Esophagus mucosa (tissue), 1 donor: Measurements from ENCODE around the gene PER1. TPM values are rescaled to one million over a fixed set of nuclear protein-coding genes. Genes with fewer than 3 reads are reported as not detected.

Experiments
- ATAC-seq: fragments of 200-7000 bp; cut with Tn5 transposase; one replicate; pipeline ENCODE4 v1.9.1; 2020
- total RNA-seq: library from RNA; stranded (reverse); gene quantifications from one replicate; pipeline ENCODE4 v1.2.4, GENCODE V29; 2023
- donor health status: DM: yes; HTN: yes; CAD: no.

The PER1 gene
- total RNA-seq, 1 donor from 2014 or later = 65.0 TPM

DNA sequence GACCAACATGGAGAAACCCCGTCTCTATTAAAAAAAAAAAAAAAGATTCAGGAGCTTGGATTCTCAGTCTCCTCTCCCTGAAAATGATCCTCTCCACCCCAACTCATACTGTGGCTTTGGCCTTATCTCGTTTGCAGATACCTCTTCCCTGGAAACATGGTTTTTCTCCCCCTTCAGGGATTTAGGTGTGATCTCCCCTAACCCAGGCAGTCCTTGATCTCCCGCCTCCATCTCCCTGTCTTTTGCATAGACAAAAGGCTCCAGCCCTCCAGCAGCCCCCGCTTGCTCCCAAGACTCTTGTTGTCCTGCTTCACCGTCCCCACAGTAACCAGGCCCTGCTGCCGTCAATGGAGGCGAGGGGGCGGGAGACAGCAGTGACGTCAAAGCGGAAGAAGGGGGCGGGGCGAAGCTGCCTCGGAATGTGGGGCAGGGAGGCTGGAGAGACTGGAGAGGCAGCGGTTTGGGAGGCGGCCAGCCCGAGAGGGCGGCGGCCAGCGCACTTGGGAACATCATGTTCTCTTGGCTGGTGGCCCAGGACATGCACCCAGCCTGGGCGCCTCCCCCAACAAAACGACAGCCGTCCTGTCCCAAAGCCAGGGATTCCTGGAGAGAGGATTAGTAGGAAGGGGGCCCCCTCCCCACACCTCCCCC lies 1.9 kb upstream of the PER1 start:
- ATAC-seq = peak; percentile 49

DNA sequence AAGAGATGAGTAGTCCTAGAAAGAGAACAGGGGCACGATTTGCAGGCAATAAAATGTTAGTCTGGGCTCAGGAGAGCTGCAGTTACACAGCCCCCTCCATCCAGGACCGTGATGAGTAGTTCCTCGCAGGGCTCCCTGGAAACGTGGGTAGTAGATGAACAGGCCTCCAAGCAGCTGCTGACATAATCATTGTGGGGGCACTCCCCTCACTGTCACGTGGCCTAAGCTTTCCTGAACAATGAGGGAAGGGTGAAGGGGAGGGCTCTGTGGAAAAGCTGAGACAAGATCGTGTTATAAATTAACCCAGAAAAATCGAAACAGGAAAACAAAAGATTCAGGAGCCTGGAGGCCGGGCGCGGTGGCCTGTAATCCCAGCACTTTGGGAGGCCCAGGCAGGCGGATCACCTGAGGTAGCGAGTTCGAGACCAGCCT lies 1.3 kb upstream of the PER1 start:
- ATAC-seq = peak; percentile 35

DNA sequence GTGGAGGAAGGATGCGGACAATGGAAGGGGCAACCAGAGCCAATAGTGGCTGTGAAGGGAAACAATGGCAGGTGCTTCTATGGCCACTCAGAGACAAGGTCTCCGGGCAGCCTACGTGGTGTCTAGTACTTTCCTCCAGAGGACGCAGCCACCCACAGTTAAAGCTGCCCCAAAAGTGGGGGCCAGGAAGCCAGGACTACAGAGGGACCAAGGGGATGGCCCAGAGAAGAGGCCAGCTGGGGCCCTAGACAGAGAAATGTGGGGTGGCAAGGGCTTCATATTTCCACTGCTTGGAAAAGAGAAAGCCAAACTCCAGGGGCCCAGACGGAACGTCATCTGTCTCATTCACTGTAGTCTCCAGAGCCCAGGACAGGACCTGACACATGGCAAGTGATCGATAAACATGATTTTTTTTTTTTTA lies 837 bp upstream of the PER1 start:
- ATAC-seq = no peak

DNA sequence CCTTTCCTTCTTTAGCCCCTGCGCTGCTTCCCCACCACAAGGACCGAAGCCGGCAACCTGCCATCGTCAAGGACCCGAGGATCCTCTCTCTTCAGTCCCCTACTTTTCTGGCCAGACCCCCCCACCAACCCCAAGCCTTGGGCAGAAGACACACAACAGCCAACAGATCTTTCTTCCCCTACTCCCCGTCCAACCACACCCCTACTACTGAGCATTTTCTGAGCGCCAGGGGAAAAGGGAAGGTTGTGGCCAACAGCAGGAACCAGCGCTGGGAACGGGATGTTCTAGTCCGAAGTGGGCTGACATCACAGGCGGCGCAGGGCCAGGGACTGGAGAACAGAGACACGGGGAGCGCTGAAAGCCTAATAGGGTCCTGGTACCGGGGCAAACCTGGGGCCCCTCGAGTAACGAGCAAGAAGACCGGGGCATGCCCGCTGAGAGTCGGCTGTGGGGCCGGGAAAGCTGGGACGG lies 528 bp downstream of the PER1 start:
- ATAC-seq = peak; percentile 2

DNA sequence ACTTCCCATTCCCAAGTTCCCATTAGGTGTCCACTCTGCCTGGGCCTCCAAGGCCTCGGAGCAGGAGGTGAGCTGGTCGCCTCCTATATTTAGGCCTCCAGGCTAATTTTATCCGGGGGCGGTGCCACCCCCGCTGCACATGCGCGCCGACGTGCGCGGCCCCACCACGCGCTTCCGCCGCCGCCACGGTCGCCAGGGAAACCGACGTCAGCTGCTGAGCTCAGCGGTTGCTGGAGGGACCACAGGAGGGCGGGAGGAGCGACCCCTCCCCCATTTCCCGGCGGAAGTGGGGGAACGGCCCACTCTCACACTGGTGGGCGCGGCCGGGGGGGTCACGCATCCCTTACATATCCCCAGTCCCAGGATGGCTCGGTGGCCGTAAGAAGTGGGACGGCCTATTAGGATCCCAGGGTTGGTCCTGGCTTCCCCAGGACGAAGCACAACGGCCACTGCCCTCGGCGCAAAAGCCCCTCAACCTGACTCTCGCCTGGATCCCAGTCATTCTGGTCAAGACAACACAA lies 1.0 kb downstream of the PER1 start:
- ATAC-seq = peak; percentile 0

DNA sequence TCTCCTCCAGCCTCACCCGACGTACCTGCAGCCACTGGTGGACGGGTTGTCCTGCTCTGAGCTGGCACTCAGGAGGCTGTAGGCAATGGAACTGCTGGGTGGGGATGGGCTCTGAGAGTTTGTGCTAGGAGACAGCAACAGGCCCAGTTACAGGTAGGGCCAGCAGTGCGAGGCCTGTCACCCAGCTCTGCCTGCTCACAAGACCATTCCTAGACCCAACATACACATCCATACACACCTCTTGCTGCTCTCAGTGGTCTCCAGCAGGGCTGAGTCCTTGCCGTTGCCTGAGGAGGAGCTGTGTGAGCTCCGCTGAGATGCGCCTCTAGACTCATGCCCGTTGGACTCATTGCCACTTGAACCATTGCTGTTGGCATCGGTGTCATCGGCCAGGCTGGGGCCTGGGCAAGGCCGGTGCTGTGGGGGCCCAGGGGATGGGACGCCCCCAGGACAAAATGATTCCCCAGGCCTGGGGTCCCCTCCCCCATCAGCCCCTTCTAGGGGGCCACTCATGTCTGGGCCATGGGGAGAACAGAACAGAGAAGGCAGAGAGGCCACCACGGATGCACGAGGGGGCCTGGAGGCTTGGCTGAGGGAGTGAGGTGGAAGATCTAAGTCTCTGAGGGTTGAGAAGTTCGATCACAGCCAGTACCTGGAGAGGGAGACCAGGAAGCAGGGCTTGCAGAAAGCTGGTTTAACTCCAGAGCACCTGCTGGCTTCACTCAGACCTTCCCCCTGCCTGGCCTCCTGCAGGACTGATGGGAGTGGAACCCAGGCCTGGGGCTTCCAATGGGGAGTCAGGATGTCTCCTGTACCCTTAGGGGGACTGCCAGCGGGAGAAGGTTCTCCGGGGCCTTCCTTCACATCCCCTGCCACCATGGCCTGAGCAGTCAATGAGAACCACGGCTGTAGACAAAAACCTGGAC lies 1.7 kb downstream of the PER1 start:
- ATAC-seq = no peak

DNA sequence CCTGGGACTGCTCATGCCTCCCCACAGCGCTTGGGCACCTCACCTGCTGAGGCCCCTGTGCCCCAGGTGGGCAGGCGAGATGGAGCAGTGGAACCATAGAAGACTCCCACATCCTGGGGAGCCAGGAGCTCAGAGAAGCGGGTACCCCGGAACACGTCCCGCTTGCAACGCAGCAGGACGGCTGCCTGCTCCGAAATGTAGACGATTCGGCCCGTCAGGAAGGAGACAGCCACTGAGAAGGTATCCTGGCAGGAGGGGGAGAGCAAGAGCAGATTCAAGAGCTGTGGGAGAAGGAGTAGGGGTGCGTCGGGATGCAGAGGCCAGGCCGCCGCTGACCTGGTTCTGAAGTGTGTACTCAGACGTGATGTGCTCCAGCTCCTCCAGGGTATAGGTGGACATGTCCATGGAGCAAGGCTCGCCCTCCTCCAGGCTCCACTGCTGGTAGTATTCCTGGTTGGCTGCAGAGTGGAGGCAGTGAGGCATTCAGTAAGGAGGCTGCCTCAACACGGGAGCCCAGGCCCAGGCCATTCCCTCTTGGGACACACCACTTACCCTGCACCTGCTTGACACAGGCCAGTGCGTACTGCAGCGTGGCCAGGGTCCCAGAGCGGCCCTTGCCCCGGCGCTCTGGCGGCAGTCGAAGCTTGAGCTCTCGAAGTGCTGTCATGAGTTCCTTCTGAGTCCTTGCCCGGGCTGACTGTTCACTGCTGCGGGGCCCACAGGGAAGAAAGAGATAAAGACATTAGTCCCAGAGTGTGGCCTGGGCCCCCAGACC lies 2.6 kb downstream of the PER1 start:
- ATAC-seq = no peak

DNA sequence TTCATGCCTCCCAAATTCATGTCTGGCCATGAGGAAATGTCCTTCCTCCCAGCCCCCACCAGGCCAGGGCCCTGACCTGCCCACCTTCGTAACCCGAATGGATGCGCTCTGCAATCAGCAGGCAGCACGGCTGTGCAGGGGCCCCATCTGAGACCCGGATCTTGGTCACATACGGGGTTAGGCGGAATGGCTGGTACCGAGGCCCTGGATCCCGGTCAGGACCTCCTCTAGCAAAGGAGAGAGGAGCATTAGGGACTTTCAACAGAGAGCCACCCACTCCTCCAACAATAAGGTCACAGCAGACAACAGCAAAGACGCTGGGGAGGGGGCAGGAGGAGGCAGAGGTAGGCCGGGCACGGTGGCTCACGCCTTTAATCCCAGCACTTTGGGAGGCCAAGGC lies 3.6 kb downstream of the PER1 start:
- no peak for ATAC-seq

DNA sequence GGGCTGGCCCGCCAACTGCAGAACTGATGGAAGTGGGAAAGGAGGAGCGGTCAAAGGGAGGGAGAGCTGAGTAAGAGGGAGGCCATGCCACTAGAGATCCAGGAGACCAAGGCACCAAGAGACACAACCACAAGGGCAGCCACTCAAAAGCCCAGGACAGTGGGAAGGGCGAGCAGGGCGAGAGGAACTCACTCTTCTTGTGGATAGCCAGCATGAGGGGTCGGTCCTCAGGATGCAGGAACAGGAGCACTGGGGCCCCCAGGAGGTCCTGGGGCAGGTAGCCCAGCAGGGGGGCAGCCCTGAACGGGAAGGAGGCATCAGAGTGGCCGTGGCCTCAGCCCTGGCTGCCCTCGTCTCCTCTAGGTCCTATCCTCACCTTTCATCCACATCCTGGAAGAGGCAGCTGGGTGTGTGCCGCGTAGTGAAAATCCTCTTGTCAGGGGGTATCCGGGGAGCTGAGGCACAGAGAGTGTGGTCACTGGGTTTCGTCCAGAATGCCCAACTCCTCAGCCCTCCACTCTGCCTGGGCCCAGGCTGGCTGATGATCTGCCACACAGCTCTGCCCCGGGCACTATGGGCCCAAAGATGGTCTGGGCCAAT lies 4.3 kb downstream of the PER1 start:
- no peak for ATAC-seq

DNA sequence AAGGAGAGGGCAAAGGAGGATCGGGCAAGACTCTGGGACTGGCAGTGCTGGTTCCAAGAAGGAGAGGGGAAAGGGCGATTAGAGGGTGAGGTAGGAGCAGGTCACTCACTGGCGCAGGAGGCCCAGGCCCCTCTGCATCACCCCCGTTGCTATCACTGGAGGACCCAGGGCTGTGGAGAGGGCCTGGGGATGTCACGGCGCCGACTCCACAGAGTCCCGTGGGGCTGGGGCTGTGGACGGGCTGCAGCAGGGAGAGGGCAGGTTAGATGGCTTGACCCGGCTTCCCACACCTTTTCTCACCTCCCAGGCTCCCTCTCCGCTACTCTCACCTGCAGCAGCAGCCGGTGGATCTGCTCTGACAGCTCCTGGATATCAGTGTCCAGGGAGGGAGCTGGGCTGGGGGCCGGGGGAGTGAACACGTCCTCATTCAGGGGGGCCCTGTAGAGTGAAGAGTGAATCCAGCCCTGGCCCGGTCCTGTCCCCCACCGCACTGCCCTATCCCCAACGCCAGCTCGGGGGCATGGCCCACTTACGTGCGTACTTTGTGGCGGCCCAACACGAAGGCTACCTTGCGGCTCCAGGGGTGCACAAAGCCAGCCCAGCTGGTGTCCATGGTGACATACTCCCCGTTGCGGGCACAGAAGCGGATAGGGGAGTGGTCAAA lies 4.9 kb downstream of the PER1 start:
- ATAC-seq = no peak

DNA sequence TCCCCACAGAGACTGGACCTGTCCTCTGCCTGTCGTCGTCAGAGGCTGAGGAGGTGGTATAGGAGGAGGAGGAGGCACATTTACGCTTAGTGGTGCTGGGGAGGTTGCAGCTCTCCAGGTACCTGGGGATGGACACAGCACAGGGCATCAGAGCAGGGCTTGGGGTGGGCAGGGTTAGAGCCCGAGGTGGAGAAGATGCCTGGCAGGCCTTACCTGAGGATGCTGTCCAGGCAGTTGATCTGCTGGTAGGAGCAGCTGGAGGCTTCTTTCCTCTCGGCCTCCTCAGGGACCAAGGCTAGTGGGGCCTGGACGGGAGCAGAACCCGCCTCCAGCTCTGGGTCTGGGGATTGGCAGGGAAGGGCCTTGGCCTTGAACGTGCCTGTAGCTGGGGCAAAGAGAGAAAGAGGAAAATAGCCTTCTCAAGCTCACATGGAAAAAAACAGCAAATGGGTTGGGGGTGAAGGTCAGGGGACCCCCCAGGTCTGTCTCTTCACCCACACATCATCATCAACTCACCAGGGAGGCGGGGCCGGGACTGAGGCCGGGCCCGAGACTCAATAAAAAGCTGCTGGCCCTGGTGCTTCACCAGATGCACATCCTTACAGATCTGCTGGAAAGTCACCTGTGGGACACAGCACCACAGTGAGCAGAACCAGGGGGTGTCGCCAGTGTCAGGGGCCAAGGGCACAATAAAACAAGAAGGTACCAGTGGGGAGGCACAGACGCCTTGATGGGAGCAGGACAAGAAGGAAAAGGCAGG lies 5.6 kb downstream of the PER1 start:
- ATAC-seq = no peak

DNA sequence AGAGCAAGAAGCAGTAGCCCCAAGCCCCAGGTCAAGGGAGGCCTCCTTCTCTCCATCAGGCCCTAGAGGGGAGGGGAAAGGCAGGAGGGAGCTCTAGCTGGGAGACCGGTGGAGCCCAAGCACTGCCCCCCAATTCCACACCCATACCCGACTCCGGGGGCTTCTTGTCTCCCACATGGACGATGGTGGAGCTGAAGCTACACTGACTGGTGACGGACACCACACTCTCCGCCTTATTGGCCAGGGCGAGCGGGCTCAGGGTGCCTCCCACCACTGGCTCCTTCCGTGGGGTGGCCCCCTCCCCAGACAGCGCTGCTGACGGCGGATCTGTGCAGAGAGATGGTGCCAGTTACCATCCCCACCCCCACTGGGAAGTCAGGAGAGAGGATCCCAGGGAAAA lies 6.4 kb downstream of the PER1 start:
- ATAC-seq = no peak

DNA sequence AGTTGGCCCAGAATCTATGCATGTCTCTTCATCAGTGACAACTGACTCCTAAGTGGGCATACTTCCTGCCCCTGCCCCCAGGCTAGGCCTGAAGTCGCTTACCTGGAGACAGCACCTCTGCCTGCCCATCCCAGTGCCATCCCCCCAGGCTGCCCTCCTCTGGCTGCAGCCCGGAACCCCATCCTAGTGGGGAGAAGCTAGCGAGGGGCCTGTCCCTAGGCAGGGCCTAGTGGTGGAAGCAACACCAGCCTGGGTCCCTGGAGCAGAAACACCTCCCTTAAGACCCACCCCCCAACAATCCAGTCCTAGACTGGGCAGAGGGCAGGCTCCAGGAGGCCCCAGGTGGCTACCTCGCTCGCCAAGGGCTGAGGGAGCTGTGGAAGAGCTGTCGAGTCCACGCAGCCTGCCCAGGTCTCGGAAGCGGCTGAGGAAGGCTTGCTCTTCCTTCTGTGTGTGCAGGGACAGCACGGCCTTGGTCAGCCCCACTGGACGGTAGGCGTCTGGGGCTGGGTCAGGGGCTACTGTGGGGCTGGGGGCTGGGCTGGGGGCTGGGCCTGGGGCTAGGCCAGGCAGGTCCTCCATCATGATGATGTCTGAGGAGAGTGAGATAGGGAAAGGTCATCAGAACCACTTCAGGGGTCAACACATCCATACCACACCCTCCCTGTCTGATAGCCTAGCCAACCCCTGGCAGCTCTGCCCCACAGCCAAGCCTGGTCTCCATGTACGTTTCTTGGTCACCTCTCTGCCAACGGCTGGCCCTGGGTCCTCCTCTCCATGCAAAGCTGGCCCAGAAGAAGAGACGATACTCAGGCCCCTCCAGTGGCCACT lies 7.6 kb downstream of the PER1 start:
- no peak for ATAC-seq

DNA sequence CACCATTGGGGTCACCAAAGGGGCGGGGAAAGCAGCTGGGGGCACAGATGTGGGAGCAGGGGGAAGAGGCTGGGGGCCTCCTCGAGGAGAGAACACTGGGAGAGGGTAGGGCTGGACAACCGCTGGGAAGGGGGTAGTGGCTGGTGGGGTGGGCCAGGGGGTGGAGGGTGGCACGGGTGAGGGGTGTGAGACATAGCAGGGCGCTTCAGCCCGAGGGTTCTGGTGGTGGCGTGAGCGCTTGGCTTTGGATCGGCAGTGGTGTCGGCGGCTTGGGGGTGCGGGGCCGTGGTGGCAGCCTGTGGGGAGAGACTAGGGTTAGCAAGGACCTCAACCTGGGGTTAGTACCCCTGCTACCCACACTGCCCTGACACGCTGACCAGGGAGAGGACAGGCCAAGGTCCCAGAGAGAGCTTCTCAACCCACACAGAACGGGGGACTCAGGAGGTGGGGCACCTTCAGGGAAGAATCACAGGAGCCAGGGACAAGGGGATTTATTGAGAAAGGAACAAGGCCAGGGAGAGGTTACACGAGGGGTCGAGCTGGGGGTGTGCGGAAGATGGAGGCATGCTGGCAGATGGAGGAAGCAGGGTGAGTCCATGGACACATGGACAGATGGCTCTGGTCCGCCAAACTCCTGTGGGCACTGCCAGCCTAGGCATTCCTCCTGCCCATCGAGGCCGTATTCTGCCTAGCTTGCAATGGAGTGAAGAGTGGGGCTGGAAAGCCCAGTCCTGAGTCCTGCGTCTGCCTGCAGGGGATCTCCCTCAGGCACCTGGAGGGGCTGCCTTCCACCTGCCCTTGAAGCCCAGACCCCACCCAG lies 8.4 kb downstream of the PER1 start:
- ATAC-seq = no peak

DNA sequence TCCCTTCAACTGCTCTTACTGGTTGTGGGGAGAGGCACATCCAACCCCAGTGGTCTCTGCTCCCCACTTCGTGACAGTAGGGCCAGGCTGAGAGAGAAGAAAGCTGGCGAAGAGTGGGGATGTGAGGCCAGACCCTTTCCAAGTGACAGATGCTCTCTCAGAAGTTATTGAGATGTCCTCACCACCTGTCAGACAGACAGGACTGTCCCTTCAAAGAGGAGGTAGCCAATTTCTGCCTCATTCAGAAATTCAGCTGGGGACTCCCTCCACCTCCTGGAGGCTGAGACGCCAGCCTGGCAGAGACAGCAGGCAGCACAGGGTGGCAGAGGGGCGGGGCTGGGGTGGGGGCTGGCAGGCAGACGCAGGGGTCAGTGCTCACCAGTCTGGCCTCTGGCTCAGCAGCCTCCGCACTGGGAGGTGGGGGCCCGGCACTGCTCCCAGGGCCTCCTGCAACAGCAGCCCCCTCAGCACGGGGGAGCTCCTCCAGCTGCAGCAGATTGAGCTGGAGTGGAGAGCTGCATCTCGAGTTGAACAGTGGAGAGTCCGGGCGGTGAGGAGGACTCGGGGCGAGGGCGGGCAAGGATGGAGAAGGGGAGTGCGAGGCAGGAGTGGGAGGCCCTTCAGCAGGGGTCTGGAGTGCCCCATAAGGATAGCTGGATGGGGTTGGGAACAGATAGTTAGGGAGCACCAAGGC lies 9.2 kb downstream of the PER1 start:
- no peak for ATAC-seq

DNA sequence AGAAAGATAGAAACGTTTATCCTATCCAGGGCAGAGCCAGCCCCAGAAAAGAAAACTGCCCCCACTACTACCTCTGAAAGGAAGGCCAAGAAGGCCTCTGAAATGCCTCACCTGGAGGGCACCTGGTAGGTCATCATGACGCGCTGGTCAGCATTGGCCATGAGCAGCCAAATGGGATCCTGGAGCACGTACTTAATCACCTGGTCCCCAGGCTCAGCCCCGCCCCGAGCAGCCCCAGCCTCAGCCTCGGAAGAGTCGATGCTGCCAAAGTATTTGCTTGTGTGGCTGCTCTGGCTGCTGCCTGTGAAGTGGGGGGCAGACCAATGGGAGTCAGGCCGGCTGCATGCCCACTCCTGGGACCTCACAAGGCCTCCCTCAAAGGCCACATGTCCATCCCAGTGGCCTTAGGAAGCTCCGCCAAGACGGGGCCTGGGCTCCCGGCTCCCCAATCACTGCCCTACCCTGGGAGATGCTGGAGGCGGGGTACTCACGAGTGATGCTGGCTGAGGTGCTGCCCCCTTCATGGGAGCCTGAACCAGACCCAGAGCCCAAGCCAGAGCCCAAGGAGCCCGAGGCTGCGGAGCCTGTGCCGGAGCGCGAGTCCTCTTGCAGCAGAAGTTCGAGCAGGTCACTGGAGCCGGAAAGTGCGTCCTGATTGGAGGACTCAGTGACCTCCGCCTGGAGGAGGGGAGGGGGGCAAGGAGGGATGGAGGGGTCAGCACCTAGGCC lies 9.9 kb downstream of the PER1 start:
- no peak for ATAC-seq

DNA sequence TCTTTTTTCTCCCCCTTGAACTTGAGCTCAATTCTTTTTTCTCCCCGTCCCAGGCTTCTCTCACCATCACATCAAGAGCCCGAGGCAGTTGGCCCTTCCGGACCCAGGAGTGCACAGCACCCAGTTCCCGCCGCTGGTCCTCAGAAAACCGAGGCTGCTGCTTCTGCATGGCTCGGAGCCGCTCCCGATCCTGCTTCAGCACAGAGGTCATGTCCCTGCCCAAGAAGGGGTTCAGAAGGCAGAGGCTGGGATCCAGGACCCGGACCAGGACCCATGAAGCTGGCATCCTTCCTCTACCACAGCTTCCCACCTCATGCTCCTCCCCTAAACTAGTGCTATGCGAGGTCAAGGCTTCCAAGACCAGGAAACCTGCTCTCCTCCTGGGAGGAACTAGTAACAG lies 10.5 kb downstream of the PER1 start:
- ATAC-seq = no peak

DNA sequence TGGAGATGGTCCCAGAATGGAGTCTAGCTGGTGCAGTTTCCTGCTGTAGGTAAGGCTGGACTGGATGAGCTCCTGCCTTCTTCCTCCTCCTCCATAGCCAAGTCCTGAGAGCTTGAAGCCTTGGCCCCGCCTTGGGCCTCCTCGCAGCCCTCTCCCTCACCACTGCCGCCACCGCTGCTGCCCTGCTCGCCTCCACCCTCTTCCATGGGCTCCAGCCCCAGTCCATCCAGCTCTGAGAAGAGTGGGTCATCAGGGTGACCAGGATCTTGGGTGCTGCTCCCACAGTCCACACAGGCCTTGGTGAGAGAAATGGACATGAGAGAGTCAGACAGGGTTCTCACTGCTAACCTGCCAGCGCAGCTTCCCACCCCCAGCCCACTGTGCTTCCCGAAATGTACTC lies 11.2 kb downstream of the PER1 start:
- ATAC-seq = no peak
